Astrocyte (in vitro differentiated cells and primary cell): ENCODE results near the gene GSE1. TPM values are rescaled to one million over a fixed set of nuclear protein-coding genes. Genes with fewer than 3 reads are reported as not detected.

Experiments
- DNase-seq: peaks from one replicate; pipeline ENCODE4 v3.0.0-alpha.2; 2010; ENCODE audit warnings: low read depth
- FAIRE-seq: peaks from 2 replicates; lab custom pipeline; 2011; peaks lifted over from hg19 to GRCh38; lab: Jason Lieb, UNC
- H2AFZ ChIP-seq: 2 replicates; pipeline ENCODE4 v1.6.0; 2012; ENCODE audit warnings: low read depth, low read length, inconsistent platforms
- H3K27ac ChIP-seq: 2 replicates; pipeline ENCODE4 v1.5.1; 2011; ENCODE audit warnings: low read depth, low read length, inconsistent platforms
- H3K27me3 ChIP-seq: 2 replicates; pipeline ENCODE4 v1.6.0; 2011; ENCODE audit warnings: low read length, inconsistent platforms; ENCODE audit not compliant: insufficient read depth
- H3K36me3 ChIP-seq: 2 replicates; pipeline ENCODE4 v1.5.1; 2011; ENCODE audit warnings: low read length, inconsistent platforms; ENCODE audit not compliant: insufficient read depth
- H3K4me1 ChIP-seq: 2 replicates; pipeline ENCODE4 v1.5.1; 2011; ENCODE audit warnings: low read length, inconsistent platforms; ENCODE audit not compliant: insufficient read depth
- H3K4me2 ChIP-seq: 2 replicates; pipeline ENCODE4 v1.6.0; 2012; ENCODE audit warnings: low read length, inconsistent platforms
- H3K4me3 ChIP-seq: 2 replicates; pipeline ENCODE4 v1.5.1; 2011; ENCODE audit warnings: low read depth, mild to moderate bottlenecking, low read length, inconsistent platforms; ENCODE audit not compliant: insufficient read depth
- H3K79me2 ChIP-seq: 2 replicates; pipeline ENCODE4 v1.6.0; 2012; ENCODE audit warnings: mild to moderate bottlenecking, low read length, inconsistent platforms; ENCODE audit not compliant: insufficient read depth
- H3K9ac ChIP-seq: 2 replicates; pipeline ENCODE4 v1.6.0; 2012; ENCODE audit warnings: mild to moderate bottlenecking, low read length, inconsistent platforms
- H3K9me3 ChIP-seq: 2 replicates; pipeline ENCODE4 v1.5.1; 2012; ENCODE audit warnings: low read depth, mild to moderate bottlenecking, low read length, inconsistent platforms; ENCODE audit not compliant: insufficient read depth
- H4K20me1 ChIP-seq: 2 replicates; pipeline ENCODE4 v1.6.0; 2012; ENCODE audit warnings: low read length, inconsistent platforms; ENCODE audit not compliant: insufficient read depth
- H3K27ac Mint-ChIP-seq: one replicate; pipeline ENCODE4 v1.8.0; 2021; ENCODE audit warnings: mild to moderate bottlenecking, mixed read lengths; ENCODE audit not compliant: unreplicated experiment
- H3K27me3 Mint-ChIP-seq: one replicate; pipeline ENCODE4 v1.8.0; 2021; ENCODE audit warnings: low read depth, mixed read lengths; ENCODE audit not compliant: unreplicated experiment
- H3K36me3 Mint-ChIP-seq: one replicate; pipeline ENCODE4 v1.8.0; 2021; ENCODE audit warnings: low read depth, mixed read lengths; ENCODE audit not compliant: unreplicated experiment
- H3K4me1 Mint-ChIP-seq: one replicate; pipeline ENCODE4 v1.8.0; 2021; ENCODE audit warnings: low read depth, mixed read lengths; ENCODE audit not compliant: unreplicated experiment
- H3K4me3 Mint-ChIP-seq: one replicate; pipeline ENCODE4 v1.8.0; 2021; ENCODE audit warnings: mild to moderate bottlenecking, moderate library complexity, mixed read lengths; ENCODE audit not compliant: unreplicated experiment
- H3K9me3 Mint-ChIP-seq: one replicate; pipeline ENCODE4 v1.8.0; 2021; ENCODE audit warnings: mild to moderate bottlenecking, mixed read lengths; ENCODE audit not compliant: unreplicated experiment
- EZH2 ChIP-seq: IDR thresholded peaks from 2 replicates; pipeline ENCODE4 v1.6.1; 2012; ENCODE audit warnings: mild to moderate bottlenecking, low read length, inconsistent platforms; ENCODE audit not compliant: insufficient read depth
- total RNA-seq: library from RNA; stranded (reverse); gene quantifications from 2 replicates; pipeline ENCODE4 v1.2.1, GENCODE V29; 2021
- TF ChIP-seq, protein P1 (sequence below): IDR thresholded peaks from 2 replicates; pipeline ENCODE4 v1.5.1; 2011; ENCODE audit warnings: low read depth, mild to moderate bottlenecking, inconsistent platforms, low read length, moderate library complexity; ENCODE audit not compliant: insufficient read depth

The GSE1 gene
- total RNA-seq, 1 donor from 2014 or later = 35.0 TPM

DNA sequence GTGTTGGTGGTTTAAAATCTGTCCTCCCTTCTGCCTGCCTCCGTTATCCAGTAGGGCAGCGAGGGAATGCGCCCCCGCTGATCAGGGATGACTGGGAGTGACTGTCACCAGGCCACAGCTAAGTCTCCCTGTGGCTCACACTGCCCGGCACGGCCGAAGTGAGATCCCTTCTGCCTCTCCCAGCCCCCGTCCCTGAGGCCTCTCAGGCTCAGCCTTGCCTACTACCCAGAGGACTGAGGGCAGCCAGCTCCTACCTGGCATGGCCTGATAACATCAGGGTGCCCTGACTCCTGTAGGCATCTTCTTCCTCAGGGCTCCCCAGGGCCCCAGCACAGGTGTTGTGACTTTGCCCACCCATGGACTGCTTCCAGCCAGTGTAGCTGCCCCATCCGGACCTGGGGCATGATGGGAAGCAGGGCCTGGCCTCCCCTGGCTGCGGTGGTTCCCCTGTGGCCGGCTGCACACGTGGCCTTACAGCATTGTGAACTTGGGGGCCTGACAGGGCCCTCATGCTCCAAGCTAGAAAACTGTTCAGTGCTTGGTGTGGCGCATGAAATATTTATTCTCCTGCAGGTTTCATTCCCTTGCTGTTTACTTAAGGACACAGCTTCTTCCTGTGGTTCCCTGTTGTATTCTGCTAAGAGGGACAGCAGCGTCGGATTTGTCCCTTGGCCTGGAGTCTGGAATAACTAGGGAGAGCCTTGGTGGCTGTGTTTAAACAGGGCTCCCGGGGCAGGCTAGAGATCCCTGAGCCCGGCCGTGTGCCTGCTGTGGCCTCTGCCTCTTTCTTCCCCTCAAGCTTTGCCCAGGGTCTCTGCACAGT is 45.6 kb downstream of the GSE1 start:
- Histone ChIP-seq H3K4me2 (no peak overlapping the region), H3K36me3 (peaks cover 6% of the 10 kb centered on the region), H3K4me1 (no peaks in the 10 kb centered on the region), H3K9me3 (no peaks in the 10 kb centered on the region), H3K9ac (no peak overlapping the region), H3K79me2 (no peaks in the 10 kb centered on the region), H3K27me3 (no peaks in the 10 kb centered on the region), H2AFZ (no peak overlapping the region), H3K4me3 (no peak overlapping the region), H3K27ac (no peak overlapping the region), H4K20me1 (peaks cover 26% of the 10 kb centered on the region)
- Mint-ChIP-seq H3K36me3 (peaks cover 14% of the 10 kb centered on the region), H3K4me1 (no peaks in the 10 kb centered on the region), H3K4me3 (no peak overlapping the region), H3K27me3 (no peaks in the 10 kb centered on the region), H3K27ac (no peak overlapping the region), H3K9me3 (no peaks in the 10 kb centered on the region)
- TF ChIP-seq, protein P1, sequence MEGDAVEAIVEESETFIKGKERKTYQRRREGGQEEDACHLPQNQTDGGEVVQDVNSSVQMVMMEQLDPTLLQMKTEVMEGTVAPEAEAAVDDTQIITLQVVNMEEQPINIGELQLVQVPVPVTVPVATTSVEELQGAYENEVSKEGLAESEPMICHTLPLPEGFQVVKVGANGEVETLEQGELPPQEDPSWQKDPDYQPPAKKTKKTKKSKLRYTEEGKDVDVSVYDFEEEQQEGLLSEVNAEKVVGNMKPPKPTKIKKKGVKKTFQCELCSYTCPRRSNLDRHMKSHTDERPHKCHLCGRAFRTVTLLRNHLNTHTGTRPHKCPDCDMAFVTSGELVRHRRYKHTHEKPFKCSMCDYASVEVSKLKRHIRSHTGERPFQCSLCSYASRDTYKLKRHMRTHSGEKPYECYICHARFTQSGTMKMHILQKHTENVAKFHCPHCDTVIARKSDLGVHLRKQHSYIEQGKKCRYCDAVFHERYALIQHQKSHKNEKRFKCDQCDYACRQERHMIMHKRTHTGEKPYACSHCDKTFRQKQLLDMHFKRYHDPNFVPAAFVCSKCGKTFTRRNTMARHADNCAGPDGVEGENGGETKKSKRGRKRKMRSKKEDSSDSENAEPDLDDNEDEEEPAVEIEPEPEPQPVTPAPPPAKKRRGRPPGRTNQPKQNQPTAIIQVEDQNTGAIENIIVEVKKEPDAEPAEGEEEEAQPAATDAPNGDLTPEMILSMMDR = no peak
- TF ChIP-seq EZH2 = no peak
- no peak for DNase-seq
- no peak for FAIRE-seq

GRCh38 chr16:85659336-85659735 is 46.2 kb downstream of the GSE1 start:
- Histone ChIP-seq H3K27me3 (no peaks in the 10 kb centered on the region), H3K9me3 (no peaks in the 10 kb centered on the region), H3K27ac (no peak overlapping the region), H4K20me1 (peaks cover 28% of the 10 kb centered on the region), H3K4me3 (no peak overlapping the region), H3K36me3 (peaks cover 6% of the 10 kb centered on the region), H2AFZ (no peak overlapping the region), H3K4me1 (no peaks in the 10 kb centered on the region), H3K4me2 (no peak overlapping the region), H3K79me2 (no peaks in the 10 kb centered on the region), H3K9ac (no peak overlapping the region)
- Mint-ChIP-seq H3K27me3 (no peaks in the 10 kb centered on the region), H3K4me3 (no peak overlapping the region), H3K9me3 (no peaks in the 10 kb centered on the region), H3K36me3 (peaks cover 14% of the 10 kb centered on the region), H3K27ac (no peak overlapping the region), H3K4me1 (no peaks in the 10 kb centered on the region)
- no peak for TF ChIP-seq EZH2
- TF ChIP-seq, protein P1 = no peak
- DNase-seq (no peak), FAIRE-seq (no peak)
